Nephron (organoid): ENCODE data around the gene NAGA.
A peak's percentile ranks its signal among the peaks of the same experiment; 100 is the strongest.

Source experiments
- H3K27ac Mint-ChIP-seq, 3 experiments: 2 replicates each; pipeline ENCODE4 v1.8.0; 2020; ENCODE audit warnings: mixed read lengths in 3 of 3, mild to moderate bottlenecking in 2 of 3, moderate library complexity in 1 of 3
- H3K27me3 Mint-ChIP-seq: 2 replicates; pipeline ENCODE4 v1.8.0; 2021; ENCODE audit warnings: low read depth, mild to moderate bottlenecking, moderate library complexity, mixed read lengths
- H3K36me3 Mint-ChIP-seq: 2 replicates; pipeline ENCODE4 v1.8.0; 2020; ENCODE audit warnings: low read depth, mixed read lengths
- H3K4me1 Mint-ChIP-seq: 2 replicates; pipeline ENCODE4 v1.8.0; 2020; ENCODE audit warnings: mixed read lengths
- H3K4me3 Mint-ChIP-seq, 3 experiments: 2 replicates each; pipeline ENCODE4 v1.8.0; 2020; ENCODE audit warnings: mild to moderate bottlenecking in 3 of 3, mixed read lengths in 3 of 3, moderate library complexity in 2 of 3
- H3K9me3 Mint-ChIP-seq: 2 replicates; pipeline ENCODE4 v1.8.0; 2020; ENCODE audit warnings: mixed read lengths
- TF ChIP-seq, protein P1 (sequence below), 3 experiments: fragments of 200-600 bp; sonication (generic); IDR thresholded peaks; one replicate each; pipeline ENCODE4 v1.5.0; 2021; ENCODE audit warnings: antibody characterized with exemption in 3 of 3; ENCODE audit not compliant: unreplicated experiment in 3 of 3

The NAGA gene

DNA sequence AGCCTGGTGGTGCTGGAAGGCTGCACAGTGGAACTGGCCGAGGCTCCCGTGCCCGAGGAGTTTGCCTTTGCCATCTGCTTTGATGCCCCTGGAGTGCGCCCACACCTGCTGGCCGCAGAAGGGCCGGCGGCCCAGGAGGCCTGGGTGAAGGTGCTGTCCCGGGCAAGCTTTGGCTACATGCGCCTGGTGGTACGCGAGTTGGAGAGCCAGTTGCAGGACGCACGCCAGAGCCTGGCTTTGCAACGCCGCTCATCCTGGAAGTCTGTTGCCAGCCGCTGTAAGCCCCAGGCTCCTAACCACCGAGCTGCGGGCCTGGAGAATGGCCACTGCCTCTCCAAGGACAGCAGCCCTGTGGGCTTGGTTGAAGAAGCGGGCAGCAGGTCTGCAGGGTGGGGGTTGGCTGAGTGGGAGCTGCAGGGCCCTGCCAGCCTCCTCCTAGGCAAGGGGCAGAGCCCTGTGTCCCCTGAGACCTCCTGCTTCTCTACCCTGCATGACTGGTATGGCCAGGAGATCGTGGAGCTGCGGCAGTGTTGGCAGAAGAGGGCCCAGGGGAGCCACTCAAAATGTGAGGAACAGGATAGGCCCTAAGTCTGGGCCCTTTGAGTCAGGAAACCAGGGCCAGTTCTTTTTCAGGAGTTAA lies 7.0 kb upstream of the NAGA start:
- Mint-ChIP-seq H3K4me3 (peak overlapping the region in 1 of 3 experiments; percentile 13), H3K36me3 (peaks cover 9% of the 10 kb centered on the region), H3K27ac (peak overlapping the region; percentile 85 to 97 (median 96)), H3K9me3 (no peaks in the 10 kb centered on the region), H3K4me1 (peaks cover 51% of the 10 kb centered on the region), H3K27me3 (no peaks in the 10 kb centered on the region)
- TF ChIP-seq, protein P1, sequence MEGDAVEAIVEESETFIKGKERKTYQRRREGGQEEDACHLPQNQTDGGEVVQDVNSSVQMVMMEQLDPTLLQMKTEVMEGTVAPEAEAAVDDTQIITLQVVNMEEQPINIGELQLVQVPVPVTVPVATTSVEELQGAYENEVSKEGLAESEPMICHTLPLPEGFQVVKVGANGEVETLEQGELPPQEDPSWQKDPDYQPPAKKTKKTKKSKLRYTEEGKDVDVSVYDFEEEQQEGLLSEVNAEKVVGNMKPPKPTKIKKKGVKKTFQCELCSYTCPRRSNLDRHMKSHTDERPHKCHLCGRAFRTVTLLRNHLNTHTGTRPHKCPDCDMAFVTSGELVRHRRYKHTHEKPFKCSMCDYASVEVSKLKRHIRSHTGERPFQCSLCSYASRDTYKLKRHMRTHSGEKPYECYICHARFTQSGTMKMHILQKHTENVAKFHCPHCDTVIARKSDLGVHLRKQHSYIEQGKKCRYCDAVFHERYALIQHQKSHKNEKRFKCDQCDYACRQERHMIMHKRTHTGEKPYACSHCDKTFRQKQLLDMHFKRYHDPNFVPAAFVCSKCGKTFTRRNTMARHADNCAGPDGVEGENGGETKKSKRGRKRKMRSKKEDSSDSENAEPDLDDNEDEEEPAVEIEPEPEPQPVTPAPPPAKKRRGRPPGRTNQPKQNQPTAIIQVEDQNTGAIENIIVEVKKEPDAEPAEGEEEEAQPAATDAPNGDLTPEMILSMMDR (IDR thresholded peaks at IDR 0.05; ENCODE audit: unreplicated experiment in 3 of 3): no peak

DNA sequence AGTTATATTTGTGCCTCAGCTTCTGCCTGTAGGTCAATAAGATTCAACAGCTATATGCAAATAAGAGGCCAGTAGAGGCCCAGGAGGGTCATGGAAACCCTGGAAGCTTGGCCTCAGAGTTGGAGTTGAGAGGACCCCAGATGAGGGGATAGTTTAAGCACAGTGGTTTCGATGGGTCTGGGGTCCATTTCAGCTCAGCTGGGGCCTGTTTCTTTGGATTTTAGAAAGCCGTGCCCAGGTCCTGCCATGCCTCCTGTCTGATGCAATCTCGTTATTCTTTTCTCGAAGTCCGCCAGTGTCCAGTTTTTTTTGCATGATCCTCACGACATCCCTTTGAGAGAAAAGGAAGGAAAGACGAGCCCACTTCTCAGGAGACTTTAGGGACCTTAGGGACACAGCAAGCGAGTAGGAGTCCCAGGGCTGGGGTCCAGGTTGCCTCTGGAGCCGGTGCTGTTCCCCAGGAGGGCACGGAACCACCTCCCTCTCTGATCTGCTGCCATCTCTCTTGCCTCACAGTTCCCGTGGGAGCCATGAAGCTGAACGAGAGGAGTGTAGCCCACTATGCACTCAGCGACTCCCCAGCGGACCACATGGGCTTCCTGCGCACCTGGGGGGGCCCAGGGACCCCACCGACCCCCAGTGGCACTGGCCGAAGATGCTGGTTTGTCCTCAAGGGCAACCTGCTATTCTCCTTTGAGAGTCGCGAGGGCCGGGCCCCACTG lies 6.3 kb upstream of the NAGA start:
- H3K4me3 Mint-ChIP-seq: peak overlapping the region in 1 of 3 experiments; percentile 19
- H3K27ac Mint-ChIP-seq: peak overlapping the region in 2 of 3 experiments; percentile 19 to 83
- H3K27me3 Mint-ChIP-seq: no peaks in the 10 kb centered on the region
- H3K36me3 Mint-ChIP-seq: peaks cover 3% of the 10 kb centered on the region
- no peaks in the 10 kb centered on the region for H3K9me3 Mint-ChIP-seq
- peaks cover 51% of the 10 kb centered on the region for H3K4me1 Mint-ChIP-seq
- TF ChIP-seq, protein P1 (IDR thresholded peaks at IDR 0.05; ENCODE audit: unreplicated experiment in 3 of 3): no peak

DNA sequence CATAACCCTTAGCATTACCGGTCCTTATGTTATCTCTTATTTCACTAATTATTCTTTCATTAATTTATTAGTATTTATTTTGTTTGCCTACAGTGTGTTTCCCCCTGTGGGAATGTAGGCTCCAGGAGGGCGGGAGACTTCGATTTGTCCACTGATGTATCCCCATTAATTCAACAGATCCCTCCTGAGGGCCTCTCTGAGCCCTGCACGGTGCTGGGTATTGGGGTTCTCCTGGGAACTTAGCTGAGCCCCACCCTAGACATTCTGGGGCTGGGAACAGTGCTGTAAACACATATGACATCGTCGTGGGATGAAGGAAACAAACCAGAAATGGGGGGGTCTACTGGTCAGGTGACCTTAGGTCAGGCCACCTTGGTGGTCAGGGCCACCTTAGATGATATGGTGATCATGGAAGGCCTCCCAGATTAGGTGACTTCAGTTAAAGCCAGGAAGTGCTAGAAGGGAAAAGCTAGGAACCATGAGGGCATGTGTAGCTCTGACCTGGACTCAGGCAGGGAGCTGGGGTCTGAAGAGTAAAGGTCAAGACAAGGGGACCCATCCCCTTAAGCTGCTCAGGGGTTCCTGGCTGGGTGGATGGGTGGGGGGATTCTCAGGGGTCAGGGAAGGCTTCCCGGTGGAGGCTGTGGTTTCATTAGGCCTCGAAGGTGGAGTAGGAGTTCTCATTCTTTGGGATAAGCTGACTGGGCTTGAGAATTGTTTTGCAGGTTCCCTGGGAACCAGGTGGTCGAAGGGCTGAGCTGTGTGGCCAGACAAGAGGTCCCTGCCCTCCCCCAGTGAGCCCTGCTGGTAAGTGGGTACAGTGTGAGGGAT lies 4.4 kb upstream of the NAGA start:
- Mint-ChIP-seq H3K27ac (peak overlapping the region; percentile 63 to 84 (median 76)), H3K4me1 (peaks cover 56% of the 10 kb centered on the region), H3K36me3 (no peaks in the 10 kb centered on the region), H3K9me3 (no peaks in the 10 kb centered on the region), H3K4me3 (peak overlapping the region in 2 of 3 experiments; percentile 43 to 58), H3K27me3 (no peaks in the 10 kb centered on the region)
- TF ChIP-seq, protein P1 (IDR thresholded peaks at IDR 0.05; ENCODE audit: unreplicated experiment in 3 of 3): no peak

DNA sequence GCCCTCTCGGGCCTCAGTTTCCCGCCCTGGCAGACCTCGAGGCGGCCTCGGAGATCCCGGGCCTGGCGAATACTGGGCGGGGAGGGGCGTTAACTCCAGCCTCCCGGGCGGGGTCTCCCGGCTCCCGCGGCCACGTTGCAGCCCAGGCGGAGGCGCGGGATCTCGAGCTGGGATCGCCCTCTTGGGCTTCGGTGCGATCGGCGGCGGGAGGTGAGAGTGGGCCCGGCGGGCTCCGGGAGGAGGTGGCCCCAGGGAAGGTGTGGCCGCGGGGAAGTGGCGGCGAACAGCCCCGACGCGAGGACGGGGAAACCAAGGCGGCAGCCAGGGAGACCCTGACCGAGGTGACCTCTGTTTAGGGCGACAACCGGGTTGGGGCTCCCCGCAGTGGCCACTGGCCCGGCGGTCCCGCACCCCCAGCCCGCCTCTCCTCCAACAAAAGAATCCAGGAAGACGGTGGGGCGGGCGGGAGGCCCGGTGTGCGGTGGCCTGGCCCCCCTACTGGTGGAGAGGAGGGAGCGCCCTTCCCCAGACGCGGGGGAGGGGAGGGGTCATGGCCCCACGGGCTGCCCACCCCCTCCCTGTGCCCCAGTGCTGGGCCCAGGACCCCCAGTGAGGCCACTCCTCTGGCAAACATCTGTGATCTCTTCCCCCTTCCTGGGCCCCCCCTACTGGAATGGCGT lies 3.7 kb upstream of the NAGA start, which contains the start of gene PHETA2:
TSS of gene PHETA2 (plus strand) at position 117 of the 680 bp plus-strand sequence. CDS start 3,046 bp downstream, outside the sequence.
- H3K27ac Mint-ChIP-seq: peak within 1 kb of the TSS; percentile 63 to 92 (median 76)

DNA sequence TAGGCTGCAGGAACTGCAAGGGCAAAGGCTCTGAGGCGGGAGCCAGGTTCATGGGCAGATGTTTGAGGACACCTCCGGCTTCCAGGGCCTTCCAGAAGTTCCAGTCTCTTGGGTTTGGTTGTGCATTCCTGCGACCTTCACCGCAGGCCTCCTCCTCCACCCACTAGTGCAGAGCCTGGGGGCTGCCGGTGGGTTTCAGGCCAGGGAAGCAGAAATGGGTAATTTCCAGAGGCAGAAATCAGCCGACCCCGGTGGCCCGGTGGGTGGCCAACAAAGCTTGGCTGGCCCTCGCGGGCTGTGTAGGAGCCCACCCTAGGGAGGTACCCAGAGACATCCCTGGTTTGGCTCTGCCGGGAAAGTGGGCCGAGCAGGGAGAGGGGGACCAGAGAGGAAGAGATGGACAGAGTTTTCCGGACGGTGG lies 3.0 kb upstream of the NAGA start:
- no peaks in the 10 kb centered on the region for H3K27me3 Mint-ChIP-seq
- TF ChIP-seq, protein P1 (IDR thresholded peaks at IDR 0.05; ENCODE audit: unreplicated experiment in 3 of 3): no peak
- H3K27ac Mint-ChIP-seq: peak overlapping the region; percentile 49 to 92 (median 63)
- no peaks in the 10 kb centered on the region for H3K9me3 Mint-ChIP-seq
- H3K4me3 Mint-ChIP-seq: peak overlapping the region in 1 of 3 experiments; percentile 69
- H3K36me3 Mint-ChIP-seq: no peaks in the 10 kb centered on the region
- peaks cover 44% of the 10 kb centered on the region for H3K4me1 Mint-ChIP-seq

More for the DNA sequence above, 3.7 kb upstream of the NAGA start, which contains the start of gene PHETA2:
- TF ChIP-seq, protein P1 (IDR thresholded peaks at IDR 0.05; ENCODE audit: unreplicated experiment in 3 of 3): no peak
- H3K9me3 Mint-ChIP-seq: no peaks in the 10 kb centered on the region
- peaks cover 51% of the 10 kb centered on the region for H3K4me1 Mint-ChIP-seq
- H3K36me3 Mint-ChIP-seq: no peaks in the 10 kb centered on the region
- H3K27me3 Mint-ChIP-seq: no peaks in the 10 kb centered on the region
- peak within 1 kb of the TSS; percentile 59 to 69 (median 65) for H3K4me3 Mint-ChIP-seq
